Measurements from ENCODE around the gene COX4I1.
"Not testable (repeated sequence)": the region's sequence is repeated elsewhere in the genome, so short reads cannot be mapped to it uniquely, and the experiment has no call there.

The COX4I1 gene

DNA sequence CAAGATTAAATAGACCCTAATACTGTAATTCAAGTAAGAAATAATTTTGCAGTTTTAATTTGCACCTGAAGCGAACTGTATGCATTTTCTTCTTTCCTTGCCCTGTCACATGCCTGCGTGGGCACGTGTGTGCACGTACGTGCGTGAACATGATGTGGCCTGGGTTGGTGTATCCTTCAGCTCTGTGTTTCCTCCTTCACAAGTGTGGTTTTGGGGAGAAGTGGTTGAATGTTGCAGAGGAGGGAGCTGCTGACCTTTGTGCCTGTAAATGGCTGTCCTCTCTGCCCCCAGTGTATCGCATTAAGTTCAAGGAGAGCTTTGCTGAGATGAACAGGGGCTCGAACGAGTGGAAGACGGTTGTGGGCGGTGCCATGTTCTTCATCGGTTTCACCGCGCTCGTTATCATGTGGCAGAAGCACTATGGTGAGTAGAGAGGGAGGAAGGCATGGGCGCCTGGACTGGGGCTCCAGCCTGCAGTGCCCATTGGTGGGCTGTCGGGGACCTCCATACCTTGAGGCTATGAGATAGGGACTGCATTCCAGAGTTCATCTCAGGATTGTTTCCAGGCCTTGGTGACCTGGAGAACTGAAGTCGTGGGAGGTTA is 6.0 kb downstream of the COX4I1 start:
- no peak for DNase-seq

DNA sequence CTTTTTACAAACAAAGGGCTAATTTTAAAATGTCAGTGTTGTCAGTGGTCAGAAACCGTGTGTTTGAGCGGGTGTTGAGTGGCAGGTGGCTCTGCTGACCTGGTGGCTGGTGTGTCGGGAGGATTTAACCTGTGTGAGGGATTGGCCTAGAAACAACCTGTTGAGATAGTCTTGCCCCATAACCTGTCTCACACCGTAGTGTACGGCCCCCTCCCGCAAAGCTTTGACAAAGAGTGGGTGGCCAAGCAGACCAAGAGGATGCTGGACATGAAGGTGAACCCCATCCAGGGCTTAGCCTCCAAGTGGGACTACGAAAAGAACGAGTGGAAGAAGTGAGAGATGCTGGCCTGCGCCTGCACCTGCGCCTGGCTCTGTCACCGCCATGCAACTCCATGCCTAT is 7.0 kb downstream of the COX4I1 start:
- DNase-seq: no peak

DNA sequence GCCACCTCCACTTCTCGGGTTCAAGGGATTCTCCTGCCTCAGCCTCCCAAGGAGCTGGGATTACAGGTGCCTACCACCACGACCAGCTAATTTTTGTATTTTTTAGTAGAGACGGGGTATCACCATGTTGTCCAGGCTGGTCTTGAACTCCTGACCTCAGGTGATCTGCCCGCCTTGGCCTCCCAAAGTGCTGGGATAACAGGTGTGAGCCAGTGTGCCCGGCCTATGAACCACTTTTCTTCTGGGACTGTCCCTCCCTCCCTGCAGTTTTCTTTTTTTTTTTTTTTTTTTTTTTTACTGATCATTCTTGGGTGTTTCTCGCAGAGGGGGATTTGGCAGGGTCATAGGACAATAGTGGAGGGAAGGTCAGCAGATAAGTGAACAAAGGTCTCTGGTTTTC is 7.8 kb downstream of the COX4I1 start:
- not testable (repeated sequence) for DNase-seq

DNA sequence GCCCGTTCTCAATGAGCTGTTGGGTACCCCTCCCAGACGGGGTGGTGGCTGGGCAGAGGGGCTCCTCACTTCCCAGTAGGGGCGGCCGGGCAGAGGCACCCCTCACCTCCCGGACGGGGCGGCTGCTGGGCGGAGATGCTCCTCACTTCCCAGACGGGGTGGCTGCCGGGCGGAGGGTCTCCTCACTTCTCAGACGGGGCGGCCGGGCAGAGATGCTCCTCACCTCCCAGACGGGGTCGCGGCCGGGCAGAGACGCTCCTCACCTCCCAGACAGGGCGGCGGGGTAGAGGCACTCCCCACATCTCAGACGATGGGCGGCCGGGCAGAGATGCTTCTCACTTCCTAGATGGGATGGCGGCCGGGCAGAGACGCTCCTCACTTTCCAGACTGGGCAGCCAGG is 8.6 kb downstream of the COX4I1 start:
- DNase-seq: not testable (repeated sequence)

DNA sequence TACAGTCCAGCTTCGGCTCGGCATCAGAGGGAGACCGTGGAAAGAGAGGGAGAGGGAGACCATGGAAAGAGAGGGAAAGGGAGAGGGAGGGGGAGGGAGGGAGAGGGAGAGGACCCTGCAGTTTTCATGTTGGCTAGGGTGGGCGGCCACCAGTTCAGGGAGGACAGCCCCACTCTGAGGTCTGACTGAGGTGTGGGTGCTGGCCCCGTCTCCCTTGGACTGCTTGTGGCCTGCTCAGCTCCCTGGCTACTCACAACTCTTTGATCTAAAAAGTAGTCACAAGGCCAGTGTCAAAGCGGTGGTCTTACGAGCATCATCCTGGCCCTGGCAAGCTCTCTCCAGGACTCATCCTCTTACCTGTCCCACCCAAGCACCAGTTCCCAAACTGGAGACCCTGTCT is 9.4 kb downstream of the COX4I1 start:
- no peak for DNase-seq

DNA sequence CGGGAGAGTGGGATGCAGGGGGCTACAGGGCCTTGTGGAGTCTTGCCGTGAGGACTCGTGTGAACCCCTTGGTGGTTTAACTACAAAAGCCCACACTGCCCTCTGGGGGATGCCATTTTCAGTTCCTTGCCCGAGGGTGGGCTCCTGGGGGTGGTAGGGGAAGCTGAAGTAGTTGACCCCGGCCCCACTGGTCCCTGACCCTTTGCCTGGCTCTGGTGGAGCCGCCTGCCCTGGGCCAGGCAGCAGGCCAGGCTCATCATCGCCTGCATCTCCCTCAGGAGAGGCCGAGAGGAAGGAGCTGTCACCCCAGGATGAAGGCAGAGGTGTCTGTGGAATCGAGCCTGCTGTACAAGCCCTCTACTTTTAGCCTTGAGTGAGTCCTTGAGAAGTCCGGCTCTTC is 10.2 kb downstream of the COX4I1 start:
- DNase-seq: no peak

DNA sequence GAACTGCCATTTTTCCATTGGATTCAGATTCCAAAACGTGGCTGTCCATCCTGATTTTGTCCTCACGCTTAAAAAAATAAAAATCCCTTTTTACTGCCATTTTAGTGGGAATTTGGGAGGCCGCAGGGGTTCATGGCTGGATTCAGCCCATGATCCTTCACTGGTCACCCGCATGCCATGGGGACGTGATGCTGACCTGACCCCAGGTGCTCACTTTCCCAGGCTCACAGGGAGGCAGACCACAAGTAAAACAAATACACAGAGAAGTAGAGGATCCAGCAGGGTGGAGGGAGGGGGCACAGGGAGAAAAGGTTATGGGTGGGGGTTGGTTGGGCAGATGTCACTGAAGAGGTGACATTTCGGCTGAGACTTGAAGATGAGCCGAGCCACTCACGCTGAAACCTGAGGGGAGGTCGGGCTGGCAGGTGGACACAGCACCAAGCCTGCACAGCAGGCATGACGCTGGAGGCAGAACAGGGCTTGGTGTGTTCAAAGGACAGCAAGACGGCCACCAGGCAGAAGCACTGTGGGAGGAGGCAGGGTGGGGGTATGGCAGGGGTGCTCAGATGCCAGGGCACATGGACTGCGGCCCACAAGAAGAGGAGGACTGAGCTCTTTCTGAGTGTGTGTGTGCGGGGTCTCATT is 10.7 kb downstream of the COX4I1 start:
- no peak for DNase-seq

DNA sequence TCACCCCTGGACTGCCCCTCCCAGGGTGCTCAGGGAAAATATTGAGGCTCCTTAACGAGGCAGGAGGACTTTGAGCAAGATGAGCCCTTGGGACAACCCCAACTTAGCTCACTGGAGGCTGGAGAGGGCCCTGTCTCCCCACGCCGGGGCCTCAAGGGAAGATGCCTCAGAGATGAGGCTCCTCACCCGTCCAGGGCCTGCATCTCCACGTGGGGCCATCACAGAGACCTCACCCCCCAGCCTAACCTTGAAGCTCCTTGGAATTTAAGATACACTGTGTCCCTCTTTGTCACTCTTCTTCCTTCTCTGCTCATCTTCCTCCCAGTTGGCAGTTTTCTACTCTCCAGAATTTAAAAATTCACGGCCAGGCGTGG is 11.2 kb downstream of the COX4I1 start:
- DNase-seq: no peak

DNA sequence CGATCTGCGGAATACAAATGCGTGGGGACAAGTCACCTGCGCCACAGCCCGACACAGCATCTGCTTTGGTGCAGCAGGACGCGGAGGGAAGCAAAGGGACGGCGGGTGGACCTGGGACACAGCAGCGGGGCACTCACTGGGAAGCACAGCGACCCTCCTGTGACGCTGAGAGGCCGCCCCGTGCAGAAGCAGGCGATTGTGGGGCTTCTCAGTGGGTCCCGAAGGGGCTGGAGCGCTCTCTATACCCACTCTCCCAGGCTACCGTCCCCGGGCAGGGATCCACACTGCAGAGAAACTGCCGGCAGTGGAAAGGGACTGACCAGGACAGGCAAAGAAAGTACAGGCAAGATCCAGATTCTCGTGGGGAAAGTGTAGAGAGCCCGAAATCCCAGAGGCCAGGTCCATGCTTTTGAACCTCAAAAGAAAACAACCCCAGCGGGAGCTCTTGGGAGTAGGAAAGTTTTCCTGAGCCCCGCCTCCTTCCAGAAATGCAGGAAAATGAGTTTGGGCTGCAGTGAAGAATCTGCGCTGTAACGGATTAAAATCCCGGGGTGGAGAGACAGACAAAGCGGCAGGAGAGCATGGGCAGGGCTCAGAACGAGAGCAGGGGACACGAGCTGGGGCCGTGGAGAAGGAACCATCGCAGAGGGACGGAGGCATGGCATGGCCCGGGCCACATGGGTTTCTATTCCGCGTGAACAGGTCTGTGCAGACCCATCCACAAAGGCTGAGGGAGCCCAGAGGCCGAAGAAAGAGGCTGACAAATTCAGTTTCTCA is 12.7 kb downstream of the COX4I1 start:
- peak; percentile 9 for DNase-seq

DNA sequence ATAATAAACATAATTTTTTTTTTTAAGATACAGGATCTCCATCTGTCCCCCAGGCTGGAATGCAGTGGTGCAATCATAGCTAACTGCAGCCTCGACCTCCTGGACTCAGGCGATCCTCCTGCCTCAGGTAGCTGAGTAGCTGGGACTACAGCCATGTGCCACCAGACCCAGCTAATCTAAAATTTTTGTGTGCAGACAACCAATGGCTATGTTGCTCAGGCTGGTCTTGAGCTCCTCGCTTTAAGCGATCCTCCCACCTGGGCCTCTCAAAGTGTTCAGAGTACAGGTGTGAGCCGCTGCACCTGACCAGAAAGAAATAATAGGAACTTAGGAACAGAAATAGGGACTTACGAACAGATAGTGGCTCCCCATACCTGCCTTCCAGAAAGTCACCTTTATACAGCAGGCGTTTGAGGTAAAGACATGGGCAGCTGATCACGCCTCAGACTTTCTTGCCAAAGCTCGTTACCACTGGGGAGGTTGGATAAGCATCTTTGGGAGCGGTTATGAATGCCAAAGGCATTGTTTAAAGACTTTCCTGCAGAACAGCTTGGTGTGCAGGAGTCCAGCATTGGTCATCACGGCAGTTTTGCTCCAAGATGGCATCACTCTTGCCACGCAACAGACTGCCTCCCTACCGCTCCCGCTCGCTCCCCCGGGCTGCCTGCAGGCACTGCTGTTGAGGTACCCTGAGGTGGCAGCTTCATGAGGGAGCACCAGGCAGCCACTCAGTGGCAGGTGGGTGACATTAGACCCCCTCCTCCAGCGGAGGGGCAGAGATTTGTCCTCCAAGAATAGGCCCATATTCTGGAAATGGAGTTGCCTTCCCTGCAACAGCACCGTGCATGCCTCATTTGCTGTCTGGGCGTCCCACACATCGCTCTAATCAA is 13.6 kb downstream of the COX4I1 start:
- DNase-seq: no peak

DNA sequence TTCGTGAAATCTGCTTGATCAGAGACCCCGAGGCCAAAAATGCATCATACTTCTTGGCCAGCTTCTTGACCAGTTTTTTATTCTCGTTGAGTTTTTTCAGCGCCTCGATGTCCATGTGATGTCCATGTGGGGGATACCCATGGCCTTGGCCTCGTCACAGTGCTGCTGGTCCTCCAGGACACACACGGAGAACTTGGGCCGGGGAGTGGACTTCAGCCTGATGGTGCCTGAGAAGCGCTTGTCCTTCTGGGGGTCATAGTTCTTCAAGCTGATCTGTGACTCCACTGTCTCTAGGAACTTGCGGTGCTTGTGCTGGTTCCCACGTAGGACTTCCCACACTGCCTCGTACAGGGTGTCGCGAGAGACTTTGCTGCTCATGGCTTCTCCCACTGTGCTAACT is 16.7 kb downstream of the COX4I1 start:
- DNase-seq: no peak

DNA sequence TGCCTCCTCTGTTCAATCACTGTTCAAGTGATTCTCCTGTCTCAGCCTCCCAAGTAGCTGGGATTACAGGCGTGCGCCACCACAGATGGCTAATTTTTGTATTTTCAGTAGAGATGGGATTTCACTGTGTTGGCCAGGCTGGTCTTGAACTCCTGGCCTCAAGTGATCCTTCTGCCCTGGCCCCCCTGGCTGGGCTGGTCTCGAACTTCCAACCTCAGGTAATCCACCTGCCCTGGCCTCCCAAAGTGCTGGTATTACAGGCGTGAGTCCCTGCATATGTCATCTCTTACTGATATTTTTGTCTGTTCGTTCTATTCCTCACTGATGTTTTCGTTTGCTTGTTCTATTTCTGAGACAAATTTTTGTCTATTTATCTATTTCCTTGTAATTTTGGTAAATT is 17.7 kb downstream of the COX4I1 start:
- DNase-seq: not testable (repeated sequence)

DNA sequence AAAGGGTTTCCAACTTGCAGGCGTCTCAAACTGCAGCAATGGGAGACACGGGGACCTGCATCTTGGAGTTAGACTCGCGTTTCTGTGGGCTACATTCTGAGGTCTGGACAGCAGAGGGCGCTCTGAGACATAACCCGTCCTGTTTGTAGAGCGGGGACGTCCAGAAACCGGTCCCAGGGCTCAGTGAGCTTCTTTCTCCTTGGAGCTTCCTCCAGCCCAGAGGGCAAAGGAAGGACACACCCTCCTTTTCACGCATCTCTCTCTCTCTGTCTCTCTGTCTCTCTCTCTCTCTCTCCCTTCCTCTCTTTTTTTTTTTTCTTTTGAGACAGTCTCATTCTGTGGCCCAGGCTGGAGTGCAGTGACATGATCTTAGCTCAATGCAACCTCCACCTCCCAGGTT is 19.8 kb downstream of the COX4I1 start:
- peak; percentile 75 for DNase-seq

DNA sequence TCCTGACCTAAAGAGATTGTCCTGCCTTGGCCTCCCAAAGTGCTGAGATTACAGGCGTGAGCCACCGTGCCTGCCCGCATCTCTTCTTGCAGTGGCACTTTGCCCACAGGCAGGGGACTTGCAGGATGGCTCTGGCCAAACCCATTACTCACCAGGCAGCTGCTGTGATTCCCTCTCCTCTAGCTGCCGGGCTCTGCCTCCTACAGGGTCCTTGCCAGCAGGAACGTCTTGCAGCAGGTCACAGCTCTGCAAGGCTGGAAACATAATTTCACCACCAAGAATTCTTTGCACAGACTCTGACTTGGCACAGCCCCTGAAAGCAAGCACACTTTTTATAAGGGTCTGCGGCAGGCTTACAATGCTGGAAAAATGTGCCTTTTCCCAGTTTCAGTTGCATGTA is 20.3 kb downstream of the COX4I1 start:
- DNase-seq: no peak

DNA sequence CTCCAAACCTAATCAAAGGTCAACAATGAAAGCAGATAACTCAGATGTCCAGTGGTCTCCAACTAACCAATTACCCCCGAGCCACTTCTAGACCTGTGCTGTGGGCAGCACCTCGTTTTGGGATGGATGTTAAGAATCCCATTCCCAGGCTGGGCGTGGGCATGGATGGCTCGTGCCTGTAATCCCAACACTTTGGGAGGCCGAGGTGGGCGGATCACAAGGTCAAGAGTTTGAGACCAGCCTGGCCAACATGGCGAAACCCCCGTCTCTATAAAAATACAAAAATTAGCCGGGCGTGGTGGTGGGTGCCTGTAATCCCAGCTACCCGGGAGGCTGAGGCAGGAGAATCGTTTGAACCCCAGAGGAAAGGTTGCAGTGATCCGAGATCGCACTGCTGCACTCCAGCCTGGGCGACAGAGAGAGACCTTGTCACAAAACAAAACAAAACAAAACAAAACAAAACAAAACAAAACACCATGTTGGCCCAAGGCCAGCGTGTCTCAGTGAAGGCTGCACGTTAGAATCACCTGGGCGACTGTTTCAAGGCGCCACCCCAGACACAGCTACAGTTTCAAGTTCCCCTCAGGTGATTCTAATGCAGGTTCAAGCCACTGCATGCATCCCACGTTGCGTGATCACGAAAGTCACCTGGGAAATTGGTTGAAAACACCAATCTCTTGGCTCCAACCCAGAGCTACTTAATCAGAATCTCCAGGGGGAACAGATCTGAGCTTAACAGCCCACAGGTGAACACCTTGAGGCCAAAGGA is 21.3 kb downstream of the COX4I1 start:
- no peak for DNase-seq

DNA sequence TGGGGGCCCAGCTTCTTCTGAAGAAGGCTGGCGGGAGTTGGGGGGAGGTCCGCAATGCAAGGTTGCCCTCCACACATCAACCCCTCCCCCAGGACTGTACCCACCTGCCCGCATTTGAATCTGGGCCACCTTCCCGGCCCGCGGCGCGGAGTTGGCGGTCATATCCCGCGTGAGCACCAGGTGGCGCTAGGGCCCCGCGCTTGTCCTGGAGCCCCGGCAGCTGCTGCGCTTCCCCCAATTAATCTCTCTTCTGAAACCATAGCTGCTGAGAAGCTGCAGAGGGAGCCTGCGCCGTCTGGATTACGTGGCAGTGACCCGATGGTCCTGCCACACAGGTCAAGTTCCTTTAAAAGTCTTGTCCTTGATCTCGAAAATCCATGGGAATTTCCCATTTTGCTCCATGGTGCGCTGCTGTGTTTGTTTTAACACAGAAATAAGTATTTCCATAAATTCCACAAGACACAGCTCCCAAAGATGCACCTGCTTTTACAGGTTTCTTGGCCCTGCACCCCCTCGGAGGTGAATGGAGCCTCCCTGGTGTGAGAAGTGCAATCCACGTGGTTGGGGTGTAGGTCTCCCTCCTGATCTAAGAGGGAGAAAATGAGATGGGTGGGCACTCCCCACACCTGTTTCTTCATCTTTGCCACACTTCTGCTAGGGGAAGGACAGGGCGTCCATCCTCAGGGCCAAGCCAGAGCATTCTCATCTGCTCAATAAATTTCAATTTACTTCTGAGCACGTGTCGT is 22.1 kb downstream of the COX4I1 start:
- peak; percentile 70 for DNase-seq

DNA sequence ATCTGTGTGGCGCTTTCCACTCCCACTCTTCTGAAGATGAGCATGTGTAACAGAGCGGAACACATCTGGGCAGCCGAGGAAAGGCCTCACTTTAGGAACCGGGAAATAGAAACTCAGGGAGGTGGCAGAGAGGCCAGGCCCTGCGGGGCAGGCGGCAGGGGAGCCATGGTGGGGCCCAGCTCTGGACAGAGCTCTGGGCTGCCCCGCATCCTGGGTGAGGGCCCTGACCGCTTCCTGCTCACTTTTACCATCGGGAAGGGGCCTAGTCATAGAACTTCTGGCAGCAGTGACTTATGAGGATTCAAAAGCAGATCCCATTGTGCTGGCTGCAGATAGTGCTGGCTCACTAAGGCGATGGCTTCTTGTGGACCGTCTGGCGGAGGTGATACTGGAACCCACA is 22.6 kb downstream of the COX4I1 start:
- DNase-seq: no peak

DNA sequence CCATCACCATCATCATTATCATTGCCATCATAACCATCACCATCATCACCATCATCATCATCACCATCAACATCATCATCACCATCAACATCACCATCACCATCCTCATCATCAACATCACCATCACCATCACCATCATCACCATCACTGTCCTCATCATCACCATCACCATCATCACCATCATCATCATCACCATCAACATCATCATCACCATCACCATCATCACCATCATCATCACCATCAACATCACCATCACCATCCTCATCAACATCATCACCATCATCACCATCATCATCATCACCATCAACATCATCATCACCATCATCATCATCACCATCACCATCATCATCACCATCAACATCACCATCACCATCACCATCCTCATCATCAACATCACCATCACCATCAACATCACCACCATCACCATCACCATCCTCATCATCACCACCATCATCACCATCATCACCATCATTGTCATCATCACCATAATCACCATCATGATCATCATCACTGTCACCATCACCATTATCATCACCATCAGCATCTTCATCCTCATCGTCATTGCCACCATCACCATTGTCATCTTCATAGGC is 23.9 kb downstream of the COX4I1 start:
- DNase-seq: no peak

DNA sequence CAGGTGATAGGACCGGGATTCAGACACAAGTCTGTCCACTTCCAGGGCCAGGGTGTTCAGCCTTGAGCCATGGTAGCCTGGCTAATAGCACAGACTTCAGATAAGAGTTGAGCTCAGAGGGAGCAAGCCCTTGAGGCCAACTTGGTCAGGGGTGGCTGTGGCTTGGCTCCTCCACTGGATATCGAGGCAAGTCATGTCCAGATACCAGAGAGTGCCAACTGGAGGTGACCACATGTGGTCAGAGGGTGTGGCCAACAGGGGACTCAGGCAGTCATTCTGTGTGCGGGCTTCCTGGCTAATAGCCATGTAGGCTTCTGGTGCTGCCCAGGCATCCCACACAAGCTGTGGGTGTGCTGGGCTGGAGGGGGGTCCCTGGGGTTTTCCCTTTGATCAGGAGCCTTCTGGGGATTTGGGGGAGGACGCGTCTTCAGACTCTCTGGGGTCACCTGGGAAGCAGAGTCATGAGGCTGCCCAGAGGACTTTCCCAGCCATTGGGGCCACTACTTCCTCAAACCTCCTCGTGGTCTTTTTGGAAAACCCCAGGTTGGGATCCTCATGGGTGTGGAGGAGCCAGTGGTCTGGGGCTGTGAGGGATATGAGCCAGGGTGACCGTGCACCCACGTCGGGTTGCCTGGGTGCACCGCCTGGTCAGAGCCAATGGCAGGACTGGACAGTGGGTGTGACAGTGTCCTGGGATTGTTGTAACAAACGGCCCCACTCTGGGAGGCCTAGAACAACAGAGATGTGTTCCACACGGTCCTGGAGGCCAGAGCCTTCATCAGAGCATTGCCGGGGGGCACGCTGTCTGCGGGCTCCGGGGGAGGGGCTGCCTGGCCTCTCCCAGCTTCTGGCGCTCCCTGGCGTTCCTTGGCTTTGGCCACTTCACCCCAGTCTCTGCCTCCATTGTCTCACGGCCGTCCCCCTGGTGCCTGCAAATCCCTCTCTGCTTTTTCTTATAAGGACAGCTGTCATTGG is 25.0 kb downstream of the COX4I1 start:
- DNase-seq: no peak

DNA sequence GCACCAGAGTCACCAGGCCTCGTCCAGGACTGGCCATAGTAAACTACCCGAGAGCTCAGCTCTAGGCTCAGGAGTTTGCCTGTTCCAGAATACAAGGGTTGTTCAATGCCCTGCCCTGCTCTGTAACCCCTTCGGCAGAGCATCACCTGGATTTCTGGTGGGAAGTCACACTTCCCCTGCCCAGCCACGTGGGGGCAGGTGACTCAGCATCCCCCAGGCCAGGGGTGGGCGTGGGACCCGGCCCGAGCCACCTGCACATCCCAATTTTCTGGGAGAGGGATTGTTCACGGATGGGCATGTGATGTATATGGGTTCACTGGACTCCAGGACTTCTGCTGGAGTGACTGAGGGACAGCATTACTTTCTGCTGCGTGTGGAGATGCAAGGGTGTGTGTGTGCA is 25.8 kb downstream of the COX4I1 start:
- no peak for DNase-seq
